T-helper 17 cell (primary cell): Measurements from ENCODE around the gene EDIL3. TPM values are rescaled to one million over a fixed set of nuclear protein-coding genes. Genes with fewer than 3 reads are reported as not detected.

Experiments used
- ATAC-seq: fragments of 150-1000 bp; cut with Tn5 transposase; 2 replicates; pipeline ENCODE4 v1.10.0; 2021; ENCODE audit warnings: mild to moderate bottlenecking, moderate library complexity
- DNase-seq, 3 donors: peaks; one replicate each; pipeline versions ENCODE4 v3.0.0 to v3.0.0-alpha.2; 2020 to 2021
- H3K9me3 ChIP-seq: one replicate; pipeline ENCODE4 v1.7.0; 2013; ENCODE audit warnings: low read length, mild to moderate bottlenecking; ENCODE audit not compliant: control insufficient read depth, poor library complexity, severe bottlenecking
- H3K27ac Mint-ChIP-seq: one replicate; pipeline ENCODE4 v1.8.0; 2022; ENCODE audit warnings: mild to moderate bottlenecking, moderate library complexity, mixed read lengths
- H3K27me3 Mint-ChIP-seq: one replicate; pipeline ENCODE4 v1.8.0; 2022; ENCODE audit warnings: mixed read lengths
- H3K36me3 Mint-ChIP-seq: one replicate; pipeline ENCODE4 v1.8.0; 2022; ENCODE audit warnings: low read depth, mixed read lengths
- H3K4me1 Mint-ChIP-seq: one replicate; pipeline ENCODE4 v1.8.0; 2022; ENCODE audit warnings: mild to moderate bottlenecking, mixed read lengths
- H3K4me3 Mint-ChIP-seq: one replicate; pipeline ENCODE4 v1.8.0; 2022; ENCODE audit warnings: mild to moderate bottlenecking, moderate library complexity, mixed read lengths
- total RNA-seq, 4 donors: library from RNA in 2 of 4; stranded (reverse) in 2 of 4; gene quantifications; one replicate each; pipeline ENCODE4 v1.2.3 and lab custom pipeline; 2022 to 2026

EDIL3 gene
- total RNA-seq, 2 donors from 2014 or later = not detected

DNA sequence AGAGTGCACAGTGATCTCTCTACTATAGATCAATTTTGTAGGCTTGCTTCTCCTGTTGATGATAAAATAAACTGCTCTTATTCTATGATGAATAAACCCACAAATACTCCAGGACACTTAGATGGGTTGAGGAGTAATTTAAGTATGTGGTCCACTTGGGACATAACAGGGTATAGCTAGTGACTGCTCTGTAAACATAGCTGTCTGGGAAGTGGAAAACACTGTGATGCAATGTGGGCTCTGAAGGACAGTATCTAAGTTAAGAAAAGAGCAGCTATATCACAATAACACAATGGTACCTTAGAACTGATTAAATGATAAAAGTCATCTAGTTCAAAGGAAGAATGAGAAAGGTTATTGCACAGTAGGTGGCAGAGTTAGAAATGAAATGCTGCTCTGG lies 369.7 kb downstream of the EDIL3 start:
- ATAC-seq (no peak), DNase-seq (no peak)
- no peaks in the 10 kb centered on the region for H3K9me3 ChIP-seq
- Mint-ChIP-seq H3K27me3 (no peaks in the 10 kb centered on the region), H3K4me1 (no peaks in the 10 kb centered on the region), H3K36me3 (no peaks in the 10 kb centered on the region), H3K4me3 (no peak overlapping the region), H3K27ac (no peak overlapping the region)

GRCh38 chr5:83993803-83994202 lies 390.9 kb downstream of the EDIL3 start:
- H3K27ac Mint-ChIP-seq = no peak overlapping the region
- H3K4me1 Mint-ChIP-seq = no peaks in the 10 kb centered on the region
- ATAC-seq (no peak), DNase-seq (no peak)
- no peaks in the 10 kb centered on the region for H3K36me3 Mint-ChIP-seq
- no peaks in the 10 kb centered on the region for H3K9me3 ChIP-seq
- no peaks in the 10 kb centered on the region for H3K27me3 Mint-ChIP-seq
- H3K4me3 Mint-ChIP-seq = no peak overlapping the region

DNA sequence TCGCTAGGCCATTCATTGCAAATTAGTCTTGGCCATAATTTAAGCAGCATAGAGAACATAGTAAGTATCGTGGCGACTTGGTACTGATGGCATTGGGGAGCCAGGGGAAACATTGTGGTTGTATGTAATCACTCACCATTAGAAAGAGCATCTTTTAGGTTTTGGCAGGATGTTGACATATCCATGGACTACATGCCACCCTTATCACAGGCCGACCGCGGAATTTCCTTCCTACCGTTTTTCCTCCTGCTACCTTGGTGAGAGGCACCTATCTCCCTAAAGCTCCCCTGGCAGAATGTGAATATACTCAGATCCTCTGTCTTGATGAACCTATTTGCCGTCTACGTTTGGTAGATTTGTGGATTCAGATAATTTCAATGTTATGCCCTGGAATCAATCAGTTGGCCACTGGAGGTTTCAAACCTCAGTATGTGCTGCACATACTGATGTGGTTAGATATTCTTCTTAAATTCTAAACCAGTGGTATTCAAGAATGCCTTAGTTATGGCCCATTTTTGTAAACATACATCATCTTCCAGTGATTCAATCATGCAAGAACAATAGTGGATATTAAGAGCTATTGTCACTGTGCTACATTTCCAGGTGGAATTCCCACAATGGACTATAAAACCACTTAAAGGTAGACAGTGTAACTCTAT lies 393.0 kb downstream of the EDIL3 start:
- no peak for DNase-seq
- Mint-ChIP-seq H3K36me3 (no peaks in the 10 kb centered on the region), H3K4me3 (no peak overlapping the region), H3K4me1 (no peaks in the 10 kb centered on the region), H3K27ac (no peak overlapping the region), H3K27me3 (no peaks in the 10 kb centered on the region)
- no peaks in the 10 kb centered on the region for H3K9me3 ChIP-seq
- no peak for ATAC-seq

DNA sequence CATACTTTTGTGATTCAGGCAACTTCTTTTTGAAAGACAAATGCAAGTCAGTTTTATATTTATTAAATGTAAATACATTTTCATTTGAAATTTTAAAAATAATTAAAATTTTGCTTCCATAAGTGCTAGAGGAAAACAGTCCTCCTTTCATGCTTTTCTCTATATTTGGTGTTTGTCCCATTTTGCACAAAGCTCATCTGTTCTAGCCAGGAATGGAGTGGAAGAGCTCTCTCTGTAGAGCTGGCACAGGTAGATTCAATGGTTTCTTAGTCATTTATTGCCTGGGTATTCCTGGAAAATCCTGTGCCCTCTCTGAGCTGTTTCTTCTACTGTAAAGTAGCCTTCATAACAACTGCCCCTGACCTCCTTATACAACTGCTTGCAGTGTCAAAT lies 396.4 kb downstream of the EDIL3 start:
- no peaks in the 10 kb centered on the region for H3K4me1 Mint-ChIP-seq
- no peaks in the 10 kb centered on the region for H3K27me3 Mint-ChIP-seq
- ATAC-seq (no peak), DNase-seq (no peak)
- H3K4me3 Mint-ChIP-seq = no peak overlapping the region
- H3K9me3 ChIP-seq = no peaks in the 10 kb centered on the region
- H3K36me3 Mint-ChIP-seq = no peaks in the 10 kb centered on the region
- no peak overlapping the region for H3K27ac Mint-ChIP-seq

DNA sequence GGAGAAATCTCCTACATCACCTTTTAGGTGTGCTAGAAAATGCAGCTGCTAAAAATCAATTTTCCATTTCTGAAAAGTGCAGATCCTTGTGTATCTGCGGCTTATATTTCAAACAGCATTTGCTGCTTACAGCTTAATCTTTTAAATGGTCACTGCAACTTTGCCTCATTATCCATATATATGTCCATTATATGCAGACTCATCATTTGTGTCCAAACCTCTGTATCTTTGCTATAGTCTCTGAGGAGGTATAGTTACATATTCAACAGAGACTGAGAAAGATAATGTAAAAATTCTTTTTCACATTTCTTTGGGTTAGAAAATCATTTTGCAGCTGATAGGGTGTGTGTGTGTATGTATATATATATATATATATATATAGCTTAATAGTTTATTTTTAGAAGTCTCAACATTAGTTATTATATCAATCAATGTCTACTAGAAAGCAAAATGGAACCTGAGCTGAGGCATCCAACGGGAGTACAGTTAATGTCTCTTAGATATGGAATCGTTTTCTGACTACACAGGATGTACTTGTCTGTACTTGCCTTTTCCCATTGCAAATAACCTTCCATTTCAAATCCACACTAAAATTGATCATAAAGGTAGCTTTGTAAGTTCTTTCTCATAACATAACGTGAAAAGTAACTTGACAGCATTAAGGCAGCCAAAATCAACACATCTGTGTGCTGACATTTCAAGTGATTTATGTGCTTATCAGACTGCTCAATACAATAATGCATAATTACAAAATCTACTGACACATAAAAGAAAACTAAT lies 397.0 kb downstream of the EDIL3 start:
- no peak for DNase-seq
- Mint-ChIP-seq H3K4me3 (no peak overlapping the region), H3K4me1 (no peaks in the 10 kb centered on the region), H3K27ac (no peak overlapping the region), H3K27me3 (no peaks in the 10 kb centered on the region), H3K36me3 (no peaks in the 10 kb centered on the region)
- ATAC-seq = no peak
- H3K9me3 ChIP-seq = no peaks in the 10 kb centered on the region

- Mint-ChIP-seq H3K27me3 (no peaks in the 10 kb centered on the region), H3K36me3 (no peaks in the 10 kb centered on the region), H3K27ac (no peak overlapping the region), H3K4me3 (no peak overlapping the region), H3K4me1 (no peaks in the 10 kb centered on the region)
- no peak for ATAC-seq
- H3K9me3 ChIP-seq = no peaks in the 10 kb centered on the region
- no peak for DNase-seq
Observed at GRCh38 chr5:83983852-83984251, 400.8 kb downstream of the EDIL3 start.

DNA sequence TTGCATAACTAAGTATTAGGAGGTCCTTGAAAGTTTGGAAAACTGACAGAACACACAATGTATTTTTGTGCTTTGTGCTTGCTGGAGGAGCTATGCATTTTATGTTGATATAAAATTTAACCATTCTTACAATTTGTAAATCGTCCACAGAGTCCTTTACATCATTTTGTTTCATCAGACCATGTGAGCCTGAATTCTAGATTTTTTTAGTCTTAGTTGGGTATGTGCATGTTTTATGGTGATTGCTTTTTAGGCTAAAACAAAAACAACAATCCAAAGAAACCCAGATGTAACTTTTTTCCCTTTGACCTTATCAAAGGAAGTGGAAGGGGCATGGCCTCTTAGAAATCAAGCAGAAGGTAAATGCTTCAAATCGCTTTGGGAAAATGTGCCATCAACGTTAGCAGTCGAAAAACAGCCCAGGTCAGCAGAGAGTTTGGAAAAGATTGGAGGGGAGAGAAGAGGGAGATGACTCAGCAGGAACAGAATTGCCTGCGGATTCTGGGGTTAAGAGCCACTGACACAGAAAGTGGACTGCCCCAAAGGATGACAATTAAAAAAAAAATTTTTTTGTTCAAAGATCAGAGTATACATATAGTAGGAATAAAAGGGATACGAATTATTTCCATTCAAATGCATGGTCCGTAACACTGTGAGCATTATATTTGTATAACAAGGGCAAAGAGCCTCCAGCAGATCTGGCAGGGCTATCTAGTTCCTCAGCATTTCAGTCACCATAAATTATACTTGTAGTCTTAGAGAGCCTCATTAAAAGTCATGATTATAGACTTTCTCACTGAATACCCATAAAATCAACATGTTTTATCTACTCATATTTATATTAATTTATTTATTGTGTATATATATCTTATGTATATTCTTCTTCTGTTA lies 410.5 kb downstream of the EDIL3 start:
- H3K9me3 ChIP-seq = no peaks in the 10 kb centered on the region
- Mint-ChIP-seq H3K36me3 (no peaks in the 10 kb centered on the region), H3K27ac (no peak overlapping the region), H3K4me1 (no peaks in the 10 kb centered on the region), H3K4me3 (no peak overlapping the region), H3K27me3 (no peaks in the 10 kb centered on the region)
- ATAC-seq = no peak
- DNase-seq = no peak

- no peak overlapping the region for H3K27ac Mint-ChIP-seq
- no peak for DNase-seq
- H3K36me3 Mint-ChIP-seq = no peaks in the 10 kb centered on the region
- no peak for ATAC-seq
- no peak overlapping the region for H3K4me3 Mint-ChIP-seq
- no peaks in the 10 kb centered on the region for H3K4me1 Mint-ChIP-seq
- H3K27me3 Mint-ChIP-seq = no peaks in the 10 kb centered on the region
- H3K9me3 ChIP-seq = no peaks in the 10 kb centered on the region
Observed at GRCh38 chr5:83972909-83973308, 411.8 kb downstream of the EDIL3 start.

- H3K9me3 ChIP-seq = no peaks in the 10 kb centered on the region
- no peak for DNase-seq
- no peak for ATAC-seq
- Mint-ChIP-seq H3K27me3 (no peaks in the 10 kb centered on the region), H3K4me3 (no peak overlapping the region), H3K4me1 (no peaks in the 10 kb centered on the region), H3K27ac (no peak overlapping the region), H3K36me3 (no peaks in the 10 kb centered on the region)
Observed at GRCh38 chr5:83972236-83972635, 412.4 kb downstream of the EDIL3 start.

DNA sequence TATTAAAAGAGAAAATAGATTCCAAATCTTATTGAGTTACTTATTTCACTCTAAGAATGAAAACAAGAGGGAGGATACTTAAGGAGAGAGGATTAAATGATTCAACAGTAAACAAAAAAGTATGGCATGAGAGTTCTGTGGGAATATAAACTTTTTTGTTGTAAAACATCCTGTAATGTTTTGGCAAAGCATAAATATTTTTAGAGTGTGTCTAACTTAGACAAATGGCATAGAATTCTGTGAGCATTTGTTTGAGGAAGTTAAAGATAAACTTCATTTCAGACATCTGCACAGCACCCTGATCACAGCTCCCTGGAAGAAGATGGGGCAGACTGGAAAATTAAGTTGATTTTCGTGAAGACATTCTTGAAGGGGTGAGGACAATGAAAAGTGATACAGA lies 417.3 kb downstream of the EDIL3 start:
- no peak overlapping the region for H3K4me3 Mint-ChIP-seq
- H3K27me3 Mint-ChIP-seq = no peaks in the 10 kb centered on the region
- no peak for ATAC-seq
- H3K27ac Mint-ChIP-seq = no peak overlapping the region
- H3K9me3 ChIP-seq = no peaks in the 10 kb centered on the region
- H3K36me3 Mint-ChIP-seq = no peaks in the 10 kb centered on the region
- no peaks in the 10 kb centered on the region for H3K4me1 Mint-ChIP-seq
- no peak for DNase-seq

GRCh38 chr5:83965441-83965840 lies 419.2 kb downstream of the EDIL3 start:
- no peaks in the 10 kb centered on the region for H3K4me1 Mint-ChIP-seq

GRCh38 chr5:83964271-83964670 lies 420.4 kb downstream of the EDIL3 start:
- H3K36me3 Mint-ChIP-seq = no peaks in the 10 kb centered on the region
- H3K4me3 Mint-ChIP-seq = no peak overlapping the region
- H3K4me1 Mint-ChIP-seq = no peaks in the 10 kb centered on the region
- H3K27me3 Mint-ChIP-seq = no peaks in the 10 kb centered on the region
- no peak for DNase-seq
- ATAC-seq = no peak
- no peak overlapping the region for H3K27ac Mint-ChIP-seq
- no peaks in the 10 kb centered on the region for H3K9me3 ChIP-seq

More at GRCh38 chr5:83965441-83965840, 419.2 kb downstream of the EDIL3 start:
- ATAC-seq (no peak), DNase-seq (no peak)
- Mint-ChIP-seq H3K36me3 (no peaks in the 10 kb centered on the region), H3K27ac (no peak overlapping the region), H3K27me3 (no peaks in the 10 kb centered on the region), H3K4me3 (no peak overlapping the region)
- no peaks in the 10 kb centered on the region for H3K9me3 ChIP-seq

- Mint-ChIP-seq H3K4me3 (no peak overlapping the region), H3K36me3 (no peaks in the 10 kb centered on the region), H3K4me1 (no peaks in the 10 kb centered on the region), H3K27ac (no peak overlapping the region), H3K27me3 (no peaks in the 10 kb centered on the region)
- no peak for ATAC-seq
- no peaks in the 10 kb centered on the region for H3K9me3 ChIP-seq
- DNase-seq = no peak
Observed at GRCh38 chr5:83957188-83957587, 427.5 kb downstream of the EDIL3 start.
